Frontal cortex (tissue), 4 donors: ENCODE results near the gene ALAD. TPM values are rescaled to one million over a fixed set of nuclear protein-coding genes. Genes with fewer than 3 reads are reported as not detected.
"Not testable (repeated sequence)": the region's sequence is repeated elsewhere in the genome, so short reads cannot be mapped to it uniquely, and the experiment has no call there.

Source experiments
- DNase-seq, 2 donors: peaks; one replicate each; pipeline ENCODE4 v3.0.0; 2012; ENCODE audit warnings: low spot score in 2 of 2
- FAIRE-seq: peaks from 2 replicates; lab custom pipeline; 2012; peaks lifted over from hg19 to GRCh38; lab: Jason Lieb, UNC
- total RNA-seq: library from RNA; depleted of rRNA; stranded (reverse); fragments of >200 nt; gene quantifications from one replicate; pipeline ENCODE4 v1.2.3, GENCODE V29; 2014
- donor health status: control.
- donor health status: control.
- donor health status: control.

ALAD gene
- total RNA-seq, 1 donor from 2014 or later, result 11.4 TPM

GRCh38 chr9:113403646-113404045 lies 2.6 kb upstream of the ALAD start:
- DNase-seq (no peak), FAIRE-seq (no peak)

DNA sequence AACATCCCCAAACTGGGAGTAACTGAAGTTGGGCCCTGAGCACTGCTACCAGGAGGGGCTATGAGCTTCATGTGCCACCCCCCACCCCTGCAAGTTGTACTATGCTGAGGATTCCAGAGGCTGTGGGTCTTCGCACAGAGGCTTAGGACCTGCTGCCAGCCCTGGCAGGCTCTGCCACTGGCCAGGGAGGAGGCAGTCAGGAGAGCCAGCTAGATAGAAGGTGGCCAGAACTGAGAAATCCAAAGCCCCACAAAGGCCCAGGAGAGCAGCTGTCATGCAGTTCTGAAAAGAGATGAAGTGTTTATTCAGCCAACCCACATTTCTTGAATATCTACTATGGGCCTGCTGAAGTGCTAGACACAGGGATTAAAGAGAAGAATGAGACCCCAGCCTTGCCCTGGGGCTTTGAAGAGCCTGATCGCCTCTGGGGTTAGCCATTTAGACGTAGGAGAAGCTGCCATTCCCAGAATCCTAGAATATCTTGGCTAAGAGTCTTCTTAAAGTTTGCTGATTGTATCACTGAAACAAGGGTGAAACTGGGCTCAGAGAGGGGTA lies 1.4 kb downstream of the ALAD start:
- FAIRE-seq, result no peak

DNA sequence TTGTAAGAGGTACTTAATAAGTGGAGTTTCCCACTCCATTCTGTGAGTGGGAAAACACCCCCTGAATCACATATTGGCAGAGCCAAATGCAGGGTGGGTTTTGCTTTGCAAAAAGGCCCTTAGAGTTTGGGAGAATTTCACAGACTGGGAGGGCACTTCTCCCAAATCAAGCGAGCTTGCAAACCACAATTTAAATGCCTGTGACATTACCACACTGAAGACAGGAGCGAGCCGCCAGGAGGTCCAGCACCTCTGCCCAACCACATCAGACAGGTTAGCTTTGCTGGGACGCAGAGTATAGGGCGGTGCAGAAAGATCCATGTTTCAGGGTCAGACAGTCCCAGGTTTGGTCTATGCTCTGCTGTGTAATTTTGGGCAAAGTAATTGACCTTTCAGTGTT lies 2.3 kb downstream of the ALAD start:
- FAIRE-seq, result no peak
- DNase-seq, result no peak

More for the DNA sequence above, 1.4 kb downstream of the ALAD start:
- no peak for DNase-seq

DNA sequence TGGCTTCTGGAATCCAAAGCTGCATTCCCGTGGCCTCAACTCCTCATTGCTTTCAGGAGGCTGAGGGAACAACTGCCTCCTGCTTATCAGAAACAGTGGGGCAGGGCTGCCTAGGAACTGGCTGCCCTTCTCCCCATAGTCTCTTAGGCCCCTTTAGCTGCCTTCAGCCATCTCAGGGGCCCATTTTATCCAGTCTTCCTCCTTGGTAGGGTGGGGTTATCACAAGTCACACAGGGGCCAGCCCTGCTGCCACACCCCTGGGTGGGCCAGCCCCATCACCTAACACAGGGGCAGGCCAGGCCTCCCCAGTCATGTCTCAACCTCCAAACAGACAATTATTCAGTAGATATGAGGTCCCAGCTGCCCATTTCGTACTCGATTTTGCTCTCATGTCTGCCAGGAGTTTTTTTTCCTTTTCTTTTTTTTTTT lies 3.9 kb downstream of the ALAD start:
- FAIRE-seq (no peak), DNase-seq (no peak)

GRCh38 chr9:113395000-113395861 lies 5.9 kb downstream of the ALAD start:
- no peak for FAIRE-seq
- no peak for DNase-seq

GRCh38 chr9:113393281-113393680 lies 7.8 kb downstream of the ALAD start:
- DNase-seq, result no peak
- FAIRE-seq, result no peak

- FAIRE-seq, result no peak
- no peak for DNase-seq
Measured at GRCh38 chr9:113391917-113392316, 9.2 kb downstream of the ALAD start.

DNA sequence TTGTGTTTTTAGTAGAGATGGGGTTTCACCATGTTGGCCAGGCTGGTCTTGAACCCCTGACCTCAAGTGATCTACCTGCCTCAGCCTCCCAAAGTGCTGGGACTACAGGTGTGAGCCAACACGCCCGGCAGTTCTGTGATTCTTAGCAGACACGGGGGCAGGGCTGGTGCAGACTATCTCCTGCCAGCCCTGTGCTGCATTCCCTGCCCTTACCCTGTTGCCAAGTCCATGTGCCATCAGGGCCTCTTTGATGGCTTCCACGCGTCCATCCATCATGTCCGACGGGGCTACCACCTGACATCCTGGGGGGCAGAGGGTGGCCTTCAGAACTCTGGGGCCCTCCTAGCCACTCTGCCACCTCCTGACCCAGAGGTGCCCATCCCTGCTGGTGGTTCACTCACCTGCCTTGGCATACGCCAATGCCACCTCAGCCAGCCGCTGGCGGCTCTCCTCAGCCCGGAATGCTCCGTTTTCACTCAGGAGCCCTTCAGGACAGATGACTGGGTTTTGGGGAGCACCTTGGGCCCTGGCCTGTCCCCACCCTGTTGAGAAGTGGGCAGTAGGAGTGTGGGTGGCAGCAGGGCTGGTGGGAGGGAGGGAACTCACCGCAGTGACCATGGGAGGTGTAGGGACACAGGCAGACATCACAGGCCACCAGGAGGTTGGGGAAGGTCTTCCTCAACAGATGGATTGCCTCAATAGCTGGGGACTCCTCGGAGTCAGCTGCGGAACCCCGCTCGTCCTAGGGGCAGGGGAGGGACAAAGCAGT lies 10.7 kb downstream of the ALAD start:
- FAIRE-seq (no peak), DNase-seq (no peak)

DNA sequence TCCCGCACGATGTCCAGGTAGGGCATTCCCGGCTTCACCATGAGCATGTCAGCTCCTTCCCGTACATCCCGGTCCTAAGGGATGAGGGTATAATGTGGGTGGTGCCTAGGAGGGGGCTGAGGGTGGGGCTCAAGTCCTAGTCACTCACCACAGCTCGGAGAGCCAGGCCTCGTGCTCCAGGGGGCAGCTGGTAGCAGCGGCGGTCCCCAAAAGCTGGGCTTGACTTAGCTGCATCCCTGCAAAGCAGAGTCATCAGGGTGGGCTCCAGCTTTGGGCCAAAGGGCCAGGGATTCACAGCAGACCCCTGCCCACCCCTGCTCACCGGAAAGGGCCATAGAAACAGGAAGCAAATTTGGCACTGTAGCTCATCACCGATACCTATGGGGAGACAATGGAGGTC lies 11.6 kb downstream of the ALAD start:
- DNase-seq, result no peak
- no peak for FAIRE-seq

DNA sequence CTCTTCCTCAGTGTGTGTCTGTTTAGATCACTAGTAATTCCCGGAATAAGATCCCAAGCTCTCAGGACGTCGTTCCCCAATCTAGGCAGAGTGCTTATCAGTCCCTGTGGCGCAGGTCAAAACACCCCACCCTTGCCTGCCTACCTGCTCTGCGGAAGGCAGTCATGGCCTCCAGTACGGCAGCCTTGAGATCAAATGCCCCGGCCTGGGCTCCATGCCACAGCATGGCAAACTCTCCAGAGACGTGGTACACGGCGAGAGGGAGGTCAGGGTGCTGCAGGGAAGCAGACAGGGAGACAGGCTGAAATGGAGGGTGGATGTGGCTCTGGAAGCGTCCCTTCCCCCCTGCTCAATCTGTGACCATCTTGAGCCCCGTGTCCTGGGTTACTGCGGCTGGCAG lies 12.3 kb downstream of the ALAD start:
- DNase-seq (no peak), FAIRE-seq (no peak)

- FAIRE-seq, result no peak
- no peak for DNase-seq
Measured at GRCh38 chr9:113387560-113388230, 13.4 kb downstream of the ALAD start.

DNA sequence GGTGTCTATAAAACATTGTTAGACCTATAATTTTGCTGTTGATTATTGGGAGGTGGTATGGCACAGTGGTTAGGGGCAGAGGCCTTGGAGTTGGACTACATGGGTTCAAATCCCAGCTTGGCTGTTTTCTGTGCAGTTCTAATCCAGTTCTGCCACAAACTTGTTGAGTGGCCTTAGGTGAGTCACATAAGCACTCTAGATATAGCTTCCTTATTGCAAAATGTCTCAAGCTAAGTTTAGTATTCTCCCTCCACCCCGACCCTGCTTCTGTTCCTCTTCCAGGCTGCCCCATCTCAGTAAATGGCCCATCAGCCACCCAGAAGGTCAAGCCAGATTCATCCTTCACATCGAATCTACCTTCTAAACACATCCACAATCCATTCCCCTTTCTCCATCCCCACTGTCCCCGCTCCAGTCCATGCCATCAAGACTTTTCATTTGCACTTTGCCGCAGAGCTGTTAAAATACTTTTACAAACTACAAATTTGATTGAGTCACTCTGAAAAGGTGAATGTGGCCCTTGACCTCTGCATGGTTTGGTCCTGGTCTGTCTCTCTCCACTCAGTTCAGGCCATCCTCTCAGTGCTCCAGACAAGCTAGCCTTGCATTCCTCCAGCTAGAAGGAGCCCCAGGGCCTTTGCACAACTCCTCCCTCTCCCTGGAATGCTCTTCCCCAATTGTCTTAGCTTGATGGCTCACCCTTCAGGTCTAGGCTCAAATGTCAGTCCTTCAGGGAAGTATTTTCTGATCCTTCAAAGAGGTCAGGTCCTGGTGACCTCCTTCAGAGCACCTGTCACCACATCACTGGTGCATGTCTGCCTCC lies 14.3 kb downstream of the ALAD start:
- FAIRE-seq, result no peak
- DNase-seq, result no peak

GRCh38 chr9:113381909-113382411 lies 19.1 kb downstream of the ALAD start:
- FAIRE-seq (no peak), DNase-seq (no peak)

GRCh38 chr9:113381441-113381840 lies 19.6 kb downstream of the ALAD start:
- FAIRE-seq, DNase-seq: not testable (repeated sequence)

- no peak for DNase-seq
- FAIRE-seq, result no peak
Measured at GRCh38 chr9:113380869-113381378, 20.2 kb downstream of the ALAD start.

DNA sequence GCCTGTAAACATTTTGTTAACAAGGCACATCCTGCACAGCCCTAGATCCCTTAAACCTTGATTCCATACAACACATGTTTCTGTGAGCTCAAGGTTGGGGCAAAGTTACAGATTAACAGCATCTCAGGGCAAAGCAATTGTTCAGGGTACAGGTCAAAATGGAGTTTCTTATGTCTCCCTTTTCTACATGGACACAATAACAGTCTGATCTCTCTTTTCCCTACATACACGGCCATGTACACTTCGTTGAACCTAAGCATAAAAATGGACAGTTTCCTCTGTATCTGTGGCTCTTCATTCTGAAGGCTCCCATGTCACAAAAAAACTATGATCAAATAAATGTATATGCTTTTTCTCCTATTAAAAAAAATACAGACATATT lies 21.3 kb downstream of the ALAD start:
- not testable (repeated sequence) for DNase-seq, FAIRE-seq

GRCh38 chr9:113379094-113379828 lies 21.8 kb downstream of the ALAD start:
- FAIRE-seq, DNase-seq: not testable (repeated sequence)
